ENCODE measurements around the gene COASY.
"Not testable (repeated sequence)": the region's sequence is repeated elsewhere in the genome, so short reads cannot be mapped to it uniquely, and the experiment has no call there.

COASY gene

GRCh38 chr17:42531455-42532354 lies 30.2 kb upstream of the COASY start:
- DNase-seq (ENCODE audit: low read depth) = peak; percentile 68

GRCh38 chr17:42535155-42536047 lies 26.5 kb upstream of the COASY start:
- no peak for DNase-seq (ENCODE audit: low read depth)

GRCh38 chr17:42536048-42536371 lies 25.9 kb upstream of the COASY start, which contains the start of gene NAGLU:
Gene NAGLU, plus strand, starts transcription at chr17:42536241. Its CDS starts 32 bp downstream, at chr17:42536273.
- DNase-seq (ENCODE audit: low read depth) = peak; percentile 93

GRCh38 chr17:42536372-42537155 lies 25.4 kb upstream of the COASY start:
- peak; percentile 85 for DNase-seq (ENCODE audit: low read depth)

GRCh38 chr17:42537156-42537805 lies 24.7 kb upstream of the COASY start:
- no peak for DNase-seq (ENCODE audit: low read depth)

- no peak for DNase-seq (ENCODE audit: low read depth)
Observed at GRCh38 chr17:42537826-42538451, 24.0 kb upstream of the COASY start.

- DNase-seq (ENCODE audit: low read depth) = no peak
Observed at GRCh38 chr17:42538482-42538881, 23.5 kb upstream of the COASY start.

GRCh38 chr17:42540558-42540957 lies 21.4 kb upstream of the COASY start:
- DNase-seq (ENCODE audit: low read depth) = not testable (repeated sequence)

GRCh38 chr17:42541041-42541833 lies 20.7 kb upstream of the COASY start:
- DNase-seq (ENCODE audit: low read depth) = peak; percentile 44

GRCh38 chr17:42543190-42544079 lies 18.5 kb upstream of the COASY start:
- DNase-seq (ENCODE audit: low read depth) = no peak

GRCh38 chr17:42544874-42545283 lies 17.1 kb upstream of the COASY start:
- no peak for DNase-seq (ENCODE audit: low read depth)

GRCh38 chr17:42545755-42546505 lies 16.0 kb upstream of the COASY start:
- not testable (repeated sequence) for DNase-seq (ENCODE audit: low read depth)

GRCh38 chr17:42547001-42547461 lies 14.9 kb upstream of the COASY start:
- no peak for DNase-seq (ENCODE audit: low read depth)

GRCh38 chr17:42547698-42548069 lies 14.3 kb upstream of the COASY start:
- DNase-seq (ENCODE audit: low read depth) = no peak

GRCh38 chr17:42548070-42548837 lies 13.7 kb upstream of the COASY start:
- peak; percentile 29 for DNase-seq (ENCODE audit: low read depth)

GRCh38 chr17:42548993-42549755 lies 12.8 kb upstream of the COASY start:
- DNase-seq (ENCODE audit: low read depth) = no peak

- DNase-seq (ENCODE audit: low read depth) = not testable (repeated sequence)
Observed at GRCh38 chr17:42552736-42553135, 9.2 kb upstream of the COASY start, which contains the start of gene HSD17B1. Gene HSD17B1, plus strand, starts transcription at chr17:42552923. Its CDS starts 11 bp downstream, at chr17:42552934.
